GM18520 (cell line): ENCODE data around the gene TACC3.

ENCODE experiments used
- ATAC-seq: cut with Tn5 transposase; IDR thresholded peaks from one replicate; pipeline ENCODE4 v1.9.1; 2021; ENCODE audit not compliant: unreplicated experiment

TACC3 gene

GRCh38 chr4:1771555-1772305, 50.4 kb downstream of the TACC3 start:
- ATAC-seq = no peak

GRCh38 chr4:1772853-1773538, 51.7 kb downstream of the TACC3 start:
- ATAC-seq = no peak

- no peak for ATAC-seq
Observed at GRCh38 chr4:1773754-1774153, 52.4 kb downstream of the TACC3 start.

- no peak for ATAC-seq
Observed at GRCh38 chr4:1775731-1776500, 54.6 kb downstream of the TACC3 start.

- ATAC-seq = no peak
Observed at GRCh38 chr4:1776521-1777161, 55.3 kb downstream of the TACC3 start.

- ATAC-seq = no peak
Observed at GRCh38 chr4:1777822-1778641, 56.7 kb downstream of the TACC3 start.

GRCh38 chr4:1778642-1779392, 57.5 kb downstream of the TACC3 start:
- no peak for ATAC-seq

GRCh38 chr4:1779588-1780382, 58.5 kb downstream of the TACC3 start:
- ATAC-seq = no peak

GRCh38 chr4:1780435-1780834, 59.1 kb downstream of the TACC3 start:
- no peak for ATAC-seq

- ATAC-seq = no peak
Observed at GRCh38 chr4:1783015-1783414, 61.7 kb downstream of the TACC3 start.

GRCh38 chr4:1783970-1784369, 62.6 kb downstream of the TACC3 start:
- no peak for ATAC-seq

- ATAC-seq = no peak
Observed at GRCh38 chr4:1784395-1784788, 63.1 kb downstream of the TACC3 start.

GRCh38 chr4:1784789-1785591, 63.7 kb downstream of the TACC3 start:
- ATAC-seq = no peak

- ATAC-seq = no peak
Observed at GRCh38 chr4:1785592-1785991, 64.3 kb downstream of the TACC3 start.

- ATAC-seq = no peak
Observed at GRCh38 chr4:1786544-1787362, 65.4 kb downstream of the TACC3 start.

- no peak for ATAC-seq
Observed at GRCh38 chr4:1787411-1788077, 66.2 kb downstream of the TACC3 start.
